ENCODE results near the gene STARD5. TPM values are rescaled to one million over a fixed set of nuclear protein-coding genes. Genes with fewer than 3 reads are reported as not detected.

STARD5 gene
- total and polyA plus RNA-seq, 2 of the 8 experiments (the other 6 are each of a cell fraction or from before 2014, with no cell fraction given): 5.5 to 10.4 TPM

GRCh38 chr15:81313686-81314085 lies 10.3 kb downstream of the STARD5 start:
- H3K4me1 ChIP-seq (replicated peaks in 1 of 4; ENCODE audit: control insufficient read depth in 3 of 4, insufficient read depth in 4 of 4, low read length in 3 of 4): no peaks in the 10 kb centered on the region
- H3K18ac ChIP-seq (ENCODE audit: extremely low read depth, low read length): no peak overlapping the region
- no peak overlapping the region for H2AK5ac ChIP-seq (ENCODE audit: low read depth, low read length)
- no peak overlapping the region for H4K5ac ChIP-seq (ENCODE audit: insufficient read length, low read depth, low read length)
- no peak overlapping the region for H2BK15ac ChIP-seq (ENCODE audit: low read length)
- no peak overlapping the region for H3K14ac ChIP-seq (ENCODE audit: insufficient read length)
- no peak overlapping the region for H2BK20ac ChIP-seq (ENCODE audit: low read length)
- no peak overlapping the region for H3K4me3 ChIP-seq (ENCODE audit: extremely low read depth in 1 of 4, insufficient read depth in 2 of 4, low read depth in 3 of 4, low read length in 4 of 4)
- H3K23ac ChIP-seq (ENCODE audit: insufficient read length): no peak overlapping the region
- H2AFZ ChIP-seq (ENCODE audit: low read length): no peak overlapping the region
- peaks cover 3 to 20% (median 10%) of the 10 kb centered on the region in 4 experiments; a peak in 6 of 8 replicates for H3K36me3 ChIP-seq (ENCODE audit: control insufficient read depth in 2 of 4, insufficient read depth in 4 of 4, low read length in 3 of 4)
- no peak overlapping the region for H2BK12ac ChIP-seq (ENCODE audit: low read depth, low read length)
- WGBS, 2 experiments (ENCODE audit: extremely low coverage in 1 of 2, insufficient coverage in 1 of 2, insufficient read length in 1 of 2, insufficient replicate concordance in 2 of 2, low coverage in 1 of 2, low lambda C conversion rate in 2 of 2, missing lambda C conversion rate in 1 of 2): 81% methylated on average over 5 of the region's 5 CpGs; no CpG with 5 or more reads in 1 of the 2 experiments
- H3K79me1 ChIP-seq (ENCODE audit: low read depth, low read length): no peaks in the 10 kb centered on the region
- DNase-seq (ENCODE audit: low read depth in 1 of 2, low spot score in 2 of 2) (no peak), FAIRE-seq (no peak)
- POLR2A ChIA-PET (ENCODE audit: partially characterized antibody): no interaction called here
- no peaks in the 10 kb centered on the region for H3K79me2 ChIP-seq (ENCODE audit: control insufficient read depth in 1 of 2, insufficient read depth in 2 of 2, low read length in 2 of 2)
- peaks cover 0 to 2% of the 10 kb centered on the region in 2 experiments for H4K20me1 ChIP-seq (replicated peaks in 1 of 2; ENCODE audit: control insufficient read depth in 1 of 2, insufficient read depth in 2 of 2, low read length in 2 of 2)
- no peak overlapping the region for H3K4me2 ChIP-seq (ENCODE audit: insufficient read depth in 1 of 2, low read depth in 2 of 2, low read length in 2 of 2)
- no peak overlapping the region for H3K56ac ChIP-seq (replicated peaks; ENCODE audit: insufficient read length, low read depth, low read length)
- no peaks in the 10 kb centered on the region for H3K27me3 ChIP-seq (replicated peaks in 1 of 4; ENCODE audit: control insufficient read depth in 3 of 4, extremely low read depth in 1 of 4, insufficient read depth in 3 of 4, low read length in 3 of 4)
- CTCF ChIA-PET (ENCODE audit: partially characterized antibody): no interaction called here
- no peaks in the 10 kb centered on the region for H3K9me3 ChIP-seq (ENCODE audit: insufficient read depth in 2 of 2, low read depth in 1 of 2, low read length in 1 of 2)
- H3K27ac ChIP-seq (ENCODE audit: low read depth, low read length): no peak overlapping the region
- no peaks in the 10 kb centered on the region for H3K23me2 ChIP-seq (ENCODE audit: low read depth, low read length)
- no peak overlapping the region for H4K91ac ChIP-seq (replicated peaks; ENCODE audit: insufficient read length, low read length)
- TF ChIP-seq GABPA (IDR thresholded peaks at IDR 0.05; ENCODE audit: borderline replicate concordance, insufficient read depth, low read length) (no peak), YY1 (IDR thresholded peaks at IDR 0.05; ENCODE audit: low read depth, low read length) (no peak), SP1 (IDR thresholded peaks at IDR 0.05; ENCODE audit: low read depth, low read length) (no peak), PHF8 (conservative IDR thresholded peaks at IDR 0.05; ENCODE audit: low read depth, low read length) (no peak)
- no peak overlapping the region for H3K4ac ChIP-seq (replicated peaks; ENCODE audit: insufficient read length, low read depth, low read length)
- no peak overlapping the region for H4K8ac ChIP-seq (ENCODE audit: extremely low read depth, insufficient read depth, low read length)
- H2BK5ac ChIP-seq (ENCODE audit: low read depth, low read length): no peak overlapping the region
- no peak overlapping the region for H2BK120ac ChIP-seq (replicated peaks; ENCODE audit: low read depth, low read length)
- no peak overlapping the region for H3K9ac ChIP-seq (replicated peaks in 1 of 4; ENCODE audit: extremely low read depth in 1 of 4, low read depth in 3 of 4, low read length in 3 of 4)

Measured in H1 (cell line).